Activated naive CD8-positive, alpha-beta T cell treated with anti-CD3 and anti-CD28 coated beads, Interleukin-2, amount 50 U/mL, for 16 hours (primary cell): Measurements from ENCODE around the gene SUSD5.
"Not testable (repeated sequence)": the region's sequence is repeated elsewhere in the genome, so short reads cannot be mapped to it uniquely, and the experiment has no call there.

Experiments
- DNase-seq: peaks from one replicate; pipeline ENCODE4 v3.0.0-alpha.2; 2020; ENCODE audit warnings: low read depth, low spot score

SUSD5 gene

GRCh38 chr3:33115024-33115768, 103.4 kb downstream of the SUSD5 start:
- no peak for DNase-seq

GRCh38 chr3:33114622-33115023, 104.0 kb downstream of the SUSD5 start:
- DNase-seq: no peak

- DNase-seq: peak; percentile 70
Observed at GRCh38 chr3:33113772-33114621, 104.6 kb downstream of the SUSD5 start, which contains the start of gene CRTAP. TSS of gene CRTAP (plus strand) at chr3:33114014. CDS start at chr3:33114078, 64 bp downstream.

- no peak for DNase-seq
Observed at GRCh38 chr3:33111581-33111980, 107.0 kb downstream of the SUSD5 start.

GRCh38 chr3:33106854-33107253, 111.8 kb downstream of the SUSD5 start:
- not testable (repeated sequence) for DNase-seq

GRCh38 chr3:33105341-33105948, 113.2 kb downstream of the SUSD5 start:
- DNase-seq: no peak

GRCh38 chr3:33104803-33105202, 113.8 kb downstream of the SUSD5 start:
- DNase-seq: no peak

- DNase-seq: no peak
Observed at GRCh38 chr3:33103480-33103879, 115.1 kb downstream of the SUSD5 start.

GRCh38 chr3:33103034-33103433, 115.6 kb downstream of the SUSD5 start:
- DNase-seq: no peak

GRCh38 chr3:33100229-33100628, 118.4 kb downstream of the SUSD5 start:
- no peak for DNase-seq
